Panc1 (cell line): ENCODE measurements around the gene UBE2QL1. TPM values are rescaled to one million over a fixed set of nuclear protein-coding genes. Genes with fewer than 3 reads are reported as not detected.

Experiments used
- ATAC-seq: fragments of 200-7000 bp; cut with Tn5 transposase; 2 replicates; pipeline ENCODE4 v1.9.1; 2020; ENCODE audit warnings: mild to moderate bottlenecking, moderate library complexity
- BruUV-seq: library from RNA; stranded (reverse); fragments of 400-500 nt; replicated peaks from 2 replicates; lab custom pipeline; 2021; lab: Mats Ljungman, UMichigan
- CTCF ChIA-PET: fragments of 300-600 bp; sonication (Branson Sonifier 250); formaldehyde crosslinking; loops from one replicate; lab custom pipeline; 2022; ENCODE audit warnings: antibody characterized with exemption; lab: Charles Lee
- POLR2A ChIA-PET: fragments of 300-600 bp; sonication (Branson Sonifier 250); formaldehyde crosslinking; loops from one replicate; lab custom pipeline; 2022; ENCODE audit warnings: antibody characterized with exemption; lab: Charles Lee
- DNase-seq: peaks from one replicate; pipeline ENCODE4 v3.0.0-alpha.2; 2010; ENCODE audit warnings: low read depth, low spot score
- H3K27ac ChIP-seq: 2 replicates; pipeline ENCODE4 v1.5.1; 2011; ENCODE audit warnings: mild to moderate bottlenecking, low read length, inconsistent platforms
- H3K27me3 ChIP-seq: fragments of 200-500 bp; sonication (Bioruptor generic); 2 replicates; pipeline ENCODE4 v1.6.0; 2014; ENCODE audit warnings: low read length, inconsistent platforms; ENCODE audit not compliant: control insufficient read depth, insufficient read depth
- H3K36me3 ChIP-seq: fragments of 200-500 bp; sonication (Bioruptor generic); 2 replicates; pipeline ENCODE4 v1.5.1; 2014; ENCODE audit warnings: inconsistent platforms, mild to moderate bottlenecking, low read length, moderate library complexity; ENCODE audit not compliant: control insufficient read depth, insufficient read depth
- H3K4me1 ChIP-seq: 2 replicates; pipeline ENCODE4 v1.5.1; 2011; ENCODE audit warnings: inconsistent platforms, mild to moderate bottlenecking, low read length, moderate library complexity; ENCODE audit not compliant: control insufficient read depth, insufficient read depth
- H3K4me3 ChIP-seq, 2 experiments: 2 replicates each; pipeline ENCODE4 v1.5.1; 2011 to 2012; ENCODE audit warnings: low read depth in 2 of 2, low read length in 2 of 2, mild to moderate bottlenecking in 2 of 2, inconsistent platforms in 1 of 2, moderate library complexity in 1 of 2
- H3K9me3 ChIP-seq: fragments of 200-500 bp; sonication (Bioruptor generic); 2 replicates; pipeline ENCODE4 v1.5.1; 2014; ENCODE audit warnings: low read depth, mild to moderate bottlenecking, inconsistent platforms, low read length, moderate library complexity; ENCODE audit not compliant: control insufficient read depth, insufficient read depth
- CTCF ChIP-seq: fragments of 450-650 bp; IDR thresholded peaks from 2 replicates; pipeline ENCODE4 v1.5.1; 2017; ENCODE audit warnings: mild to moderate bottlenecking
- POLR2AphosphoS5 ChIP-seq: IDR thresholded peaks from 2 replicates; pipeline ENCODE4 v1.6.1; 2012; ENCODE audit warnings: mild to moderate bottlenecking, low read depth, low read length, moderate library complexity
- REST ChIP-seq, 2 experiments: IDR thresholded peaks; 2 replicates each; pipeline ENCODE4 v1.6.1; 2011 to 2012; ENCODE audit warnings: low read depth in 2 of 2, control low read depth in 1 of 2, low read length in 1 of 2, mild to moderate bottlenecking in 1 of 2, moderate library complexity in 1 of 2; ENCODE audit not compliant: insufficient read depth in 1 of 2
- SIN3A ChIP-seq: IDR thresholded peaks from 2 replicates; pipeline ENCODE4 v1.6.1; 2012; ENCODE audit warnings: low read depth, mild to moderate bottlenecking, low read length, moderate library complexity, borderline replicate concordance; ENCODE audit not compliant: insufficient read depth
- TCF7L2 ChIP-seq: IDR thresholded peaks from 2 replicates; pipeline ENCODE4 v1.6.1; 2011; ENCODE audit warnings: mild to moderate bottlenecking, low read depth, low read length, inconsistent platforms
- in situ Hi-C: cut with HindIII; loops from 2 replicates; pipeline ENCODE4 v1.10.0; 2016; ENCODE audit warnings: low sequenced_read_pairs, low pct_unique_long_range_greater_than_20kb
- intact Hi-C: fragments of 100-400 bp; cut with micrococcal nuclease; formaldehyde crosslinking; loops from one replicate; pipeline ENCODE4 v1.10.0; 2022; ENCODE audit not compliant: unreplicated experiment
- total RNA-seq: library from RNA; stranded (reverse); gene quantifications from one replicate; pipeline ENCODE4 v1.2.1, GENCODE V29; 2021; ENCODE audit not compliant: unreplicated experiment

UBE2QL1 gene
- total RNA-seq, 1 experiment from 2014 or later: not detected

DNA sequence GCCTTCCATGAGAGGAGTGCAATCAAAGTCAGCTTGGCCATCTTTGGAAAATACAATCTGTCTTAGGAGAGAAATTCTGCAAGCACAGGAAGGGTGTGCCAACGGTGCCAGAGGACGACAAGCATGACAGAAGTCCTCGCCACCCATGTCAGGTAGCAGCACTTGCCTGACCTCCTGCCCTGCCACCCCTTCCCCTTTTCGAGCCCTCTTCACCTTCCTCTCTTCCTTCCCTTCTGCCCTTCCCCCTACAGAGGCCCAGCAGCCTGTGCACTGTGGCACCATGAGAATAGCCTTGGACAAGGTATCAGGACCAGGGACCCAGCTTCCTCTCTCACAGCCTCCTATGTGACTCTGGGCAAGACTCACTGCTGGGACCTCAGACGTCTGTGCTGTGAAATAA, 5.3 kb upstream of the UBE2QL1 start:
- ChIA-PET POLR2A (no interaction called here), CTCF (no interaction called here)
- Histone ChIP-seq H3K27ac (no peak overlapping the region), H3K36me3 (no peaks in the 10 kb centered on the region), H3K27me3 (no peaks in the 10 kb centered on the region), H3K4me1 (no peaks in the 10 kb centered on the region), H3K9me3 (no peaks in the 10 kb centered on the region), H3K4me3 (no peak overlapping the region)
- DNase-seq (no peak), ATAC-seq (no peak)
- no TSS peak for BruUV-seq
- in situ Hi-C loops (no loop called here), intact Hi-C loops (no loop called here)
- TF ChIP-seq REST (IDR thresholded peaks at IDR 0.05; ENCODE audit: insufficient read depth in 1 of 2, low read depth in 2 of 2, low read length in 1 of 2) (no peak), POLR2AphosphoS5 (no peak), TCF7L2 (no peak), CTCF (no peak), SIN3A (no peak)

DNA sequence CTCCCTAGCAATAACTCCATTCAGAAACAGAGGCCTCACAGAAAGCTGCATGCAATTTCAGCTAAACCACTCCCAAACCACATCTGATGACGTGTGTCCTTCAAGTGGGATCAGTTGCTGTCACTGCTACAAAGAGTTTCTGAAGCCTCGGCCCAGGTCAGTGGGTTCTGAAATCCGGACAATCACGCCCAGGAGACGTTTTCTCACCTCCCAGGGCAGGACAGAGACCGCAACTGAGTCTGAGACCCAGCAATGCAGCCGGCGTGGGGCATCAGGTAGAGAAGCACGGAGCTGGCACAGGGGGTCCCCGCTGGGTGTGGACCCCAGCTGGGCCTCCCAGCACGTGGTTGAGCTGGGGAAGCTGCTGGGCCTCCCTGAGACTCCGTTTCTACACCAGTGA, 2.6 kb upstream of the UBE2QL1 start:
- Histone ChIP-seq H3K27ac (no peak overlapping the region), H3K27me3 (peaks cover 16% of the 10 kb centered on the region), H3K36me3 (no peaks in the 10 kb centered on the region), H3K9me3 (no peaks in the 10 kb centered on the region), H3K4me3 (no peak overlapping the region), H3K4me1 (no peaks in the 10 kb centered on the region)
- intact Hi-C loops (no loop called here), in situ Hi-C loops (no loop called here)
- DNase-seq (no peak), ATAC-seq (no peak)
- CTCF ChIA-PET: no interaction called here
- no peak for TF ChIP-seq TCF7L2
- no peak for TF ChIP-seq SIN3A
- POLR2A ChIA-PET: interaction anchor here (0.7 kb wide), 1 partner anchor 80 kb away, joined by 9 read pairs; no protein-coding TSS in a partner anchor
- BruUV-seq: no TSS peak

DNA sequence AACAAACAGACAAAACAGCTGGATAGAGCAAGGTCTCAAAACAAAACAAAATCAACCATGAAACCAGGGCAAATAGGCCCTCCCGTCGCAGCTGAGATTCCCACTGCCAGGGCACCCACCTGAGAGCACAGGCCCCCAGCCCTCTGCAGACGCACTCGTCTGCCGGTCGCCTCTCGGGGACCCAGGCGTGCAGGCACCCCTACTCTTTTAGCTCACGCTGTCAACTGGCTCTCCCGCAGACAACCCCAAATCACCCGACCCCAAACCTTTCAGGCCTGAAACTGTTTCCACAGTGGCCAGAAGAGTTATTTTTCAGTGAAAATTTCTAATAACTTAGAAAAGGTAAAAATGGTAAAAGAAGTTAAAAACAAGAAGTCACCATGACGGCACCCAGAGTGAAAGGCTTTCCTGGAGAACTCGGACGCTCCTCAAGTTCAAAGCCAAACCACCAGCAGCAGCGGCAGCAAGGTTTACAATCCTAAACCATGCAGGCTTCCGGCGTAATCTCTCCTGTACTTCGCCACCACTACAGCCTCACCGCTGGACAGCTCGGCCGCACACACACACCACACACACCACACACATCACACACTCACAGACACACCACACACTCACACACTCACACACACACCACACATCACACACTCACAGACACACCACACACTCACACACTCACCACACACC, 1.9 kb upstream of the UBE2QL1 start:
- TF ChIP-seq REST (IDR thresholded peaks at IDR 0.05; ENCODE audit: insufficient read depth in 1 of 2, low read depth in 2 of 2, low read length in 1 of 2): no peak
- TF ChIP-seq CTCF: no peak
- no peak for TF ChIP-seq TCF7L2
- TF ChIP-seq SIN3A: no peak
- TF ChIP-seq POLR2AphosphoS5: no peak
- Histone ChIP-seq H3K27ac (no peak overlapping the region), H3K4me1 (no peaks in the 10 kb centered on the region), H3K9me3 (no peaks in the 10 kb centered on the region), H3K4me3 (no peak overlapping the region), H3K36me3 (no peaks in the 10 kb centered on the region), H3K27me3 (peaks cover 22% of the 10 kb centered on the region)
- ATAC-seq: no peak
- POLR2A ChIA-PET: no interaction called here
- BruUV-seq: no TSS peak
- intact Hi-C loops: no loop called here
- no peak for DNase-seq
- in situ Hi-C loops: no loop called here
- CTCF ChIA-PET: no interaction called here
